AG09309 (cell line): ENCODE measurements around the gene PITPNC1.

Source experiments
- DNase-seq: peaks from one replicate; pipeline ENCODE4 v3.0.0-alpha.2; 2010; ENCODE audit warnings: low read depth
- H3K4me3 ChIP-seq: 2 replicates; pipeline ENCODE4 v1.5.1; 2011; ENCODE audit warnings: mild to moderate bottlenecking, low read depth, low read length, moderate library complexity; ENCODE audit not compliant: control insufficient read depth
- CTCF ChIP-seq: IDR thresholded peaks from 2 replicates; pipeline ENCODE4 v1.5.1; 2011; ENCODE audit warnings: mild to moderate bottlenecking, low read depth, low read length, inconsistent platforms; ENCODE audit not compliant: insufficient read depth, control insufficient read depth; ENCODE audit errors: missing control alignments

The PITPNC1 gene

GRCh38 chr17:67711916-67712315 is 334.8 kb downstream of the PITPNC1 start:
- no peak for TF ChIP-seq CTCF
- no peak for DNase-seq
- no peak overlapping the region for H3K4me3 ChIP-seq

DNA sequence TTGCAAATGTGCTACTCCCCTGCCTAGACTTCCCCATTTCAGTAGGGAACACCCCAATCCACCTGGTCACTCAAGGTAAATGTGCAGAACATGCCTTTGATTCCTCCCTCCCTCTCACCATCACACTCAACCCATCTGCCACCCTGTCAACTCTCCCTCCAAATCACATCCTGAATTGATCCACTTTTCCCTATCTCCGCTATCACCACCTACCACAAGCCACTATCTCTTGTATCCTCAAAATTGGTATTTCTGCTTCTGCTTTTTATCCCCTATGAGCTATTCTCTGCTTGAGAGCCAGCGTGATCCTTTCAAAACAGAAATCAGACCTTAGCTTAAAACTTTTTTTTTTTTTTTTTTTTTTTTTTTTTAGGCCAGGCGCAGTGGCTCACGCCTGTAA is 335.3 kb downstream of the PITPNC1 start:
- TF ChIP-seq CTCF: no peak
- DNase-seq: no peak
- H3K4me3 ChIP-seq: no peak overlapping the region

DNA sequence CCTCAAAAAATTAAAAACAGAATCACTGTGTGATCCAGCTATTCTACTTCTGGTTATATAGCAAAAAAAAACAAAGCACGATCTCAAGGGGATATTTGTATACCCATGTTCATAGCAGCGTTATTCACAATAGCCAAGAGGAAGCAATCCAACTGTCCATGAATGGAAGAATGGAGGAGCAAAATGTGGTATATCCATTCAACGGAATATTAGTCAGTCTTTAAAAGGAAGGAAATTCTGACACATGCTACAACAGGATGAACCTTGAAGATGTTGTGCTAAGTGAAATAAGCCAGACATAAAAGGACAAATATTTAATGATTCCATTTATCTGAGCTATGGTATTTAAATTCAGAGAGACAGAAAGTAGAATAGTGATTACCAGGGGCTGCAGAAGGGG is 336.1 kb downstream of the PITPNC1 start:
- no peak overlapping the region for H3K4me3 ChIP-seq
- TF ChIP-seq CTCF: no peak
- DNase-seq: no peak

- TF ChIP-seq CTCF: no peak
- DNase-seq: no peak
- no peak overlapping the region for H3K4me3 ChIP-seq
Observed at GRCh38 chr17:67716405-67716798, 339.3 kb downstream of the PITPNC1 start.

DNA sequence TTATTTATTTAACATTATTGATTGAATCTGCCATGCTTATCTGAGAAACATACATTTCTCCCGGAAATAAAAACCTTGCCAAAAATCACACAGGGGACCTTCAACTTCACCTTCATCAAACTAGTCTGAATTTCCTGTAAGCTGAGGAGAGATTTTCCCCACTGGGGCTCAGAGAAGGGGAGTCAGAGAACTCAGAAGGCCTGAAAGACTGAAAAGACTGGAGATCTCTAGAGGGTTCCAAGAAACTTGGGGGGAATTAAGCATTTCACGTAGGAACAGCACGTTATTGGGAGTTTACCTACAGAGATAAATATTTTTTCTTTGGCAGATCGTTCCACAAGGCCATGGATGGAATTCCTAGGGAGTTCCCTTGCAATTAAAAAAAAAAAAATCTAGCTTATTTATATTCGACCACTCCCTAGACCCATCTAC is 340.1 kb downstream of the PITPNC1 start:
- DNase-seq: no peak
- TF ChIP-seq CTCF: no peak
- H3K4me3 ChIP-seq: peak overlapping the region; percentile 66

DNA sequence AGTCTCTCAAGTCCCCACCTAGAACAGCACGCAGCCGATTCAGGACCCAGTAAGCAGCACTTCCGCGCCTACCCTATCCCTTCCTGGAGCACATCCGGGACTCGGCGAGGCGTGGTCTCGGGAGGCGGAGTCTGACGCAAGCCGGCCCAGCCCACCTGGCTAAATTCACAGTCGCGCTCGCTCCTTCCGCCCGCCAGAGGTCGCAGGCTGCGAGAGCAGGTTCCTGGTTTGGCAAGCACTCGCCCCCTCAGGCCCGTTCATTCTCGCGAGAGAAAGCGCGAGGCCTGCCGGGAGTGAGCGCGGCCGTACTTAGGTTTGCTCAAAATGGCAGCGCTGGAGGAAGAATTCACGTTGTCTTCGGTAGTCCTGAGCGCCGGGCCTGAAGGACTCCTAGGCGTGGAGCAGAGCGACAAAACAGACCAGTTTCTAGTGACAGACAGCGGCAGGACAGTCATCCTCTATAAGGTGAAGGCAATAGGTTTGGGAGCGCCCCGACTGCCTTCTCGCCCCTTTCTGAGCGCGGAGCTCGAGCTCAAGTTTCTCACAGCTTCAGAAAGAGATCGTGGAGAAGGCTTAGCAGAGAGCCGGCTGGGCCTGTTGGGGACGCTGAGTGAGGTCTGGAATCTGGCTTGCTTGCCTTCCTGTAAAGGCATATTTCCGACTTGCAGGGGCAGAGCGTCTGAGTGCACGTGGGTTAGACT is 340.7 kb downstream of the PITPNC1 start, which contains the start of gene NOL11:
Gene NOL11, plus strand, starts transcription at position 313 of the 701 bp plus-strand sequence. Its CDS starts 12 bp downstream, at position 325.
- DNase-seq: peak; percentile 92
- H3K4me3 ChIP-seq: peak within 1 kb of the TSS; percentile 66
- TF ChIP-seq CTCF: peak; percentile 97
